ENCODE results near the gene DLG2.

DNA sequence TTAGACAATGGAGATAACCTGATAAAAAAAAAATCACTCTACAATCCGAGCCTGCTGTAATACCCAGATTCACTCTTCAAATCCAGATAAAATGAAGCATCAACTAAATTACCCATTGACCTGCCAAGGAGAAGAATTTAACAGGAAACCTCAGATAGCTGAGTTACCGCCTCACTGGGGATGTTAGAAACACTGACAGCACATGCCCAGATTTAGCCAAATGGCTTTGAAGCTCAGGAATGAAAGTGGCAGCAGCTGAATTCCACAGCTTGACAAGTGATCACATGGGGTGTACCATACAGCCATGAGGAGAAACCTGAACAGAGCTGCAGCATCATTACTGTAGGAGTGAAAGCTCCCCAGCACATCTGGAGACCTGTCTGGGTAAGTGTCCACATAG is 807.6 kb downstream of the DLG2 start:
- TF ChIP-seq POLR2A (IDR thresholded peaks at IDR 0.05; ENCODE audit: low read depth, low read length) (no peak), TAF1 (IDR thresholded peaks at IDR 0.05; ENCODE audit: low read depth, low read length) (no peak), POLR2AphosphoS5 (IDR thresholded peaks at IDR 0.05; ENCODE audit: low read depth, low read length) (no peak), PAX5 (IDR thresholded peaks at IDR 0.05; ENCODE audit: insufficient read depth, low read length, severe bottlenecking) (no peak)

Data from GM12891 (cell line).